Epithelial cell of prostate (primary cell): ENCODE measurements around the gene NFIC.

ENCODE experiments used
- DNase-seq: peaks from one replicate; pipeline ENCODE4 v3.0.0-alpha.2; 2011; ENCODE audit warnings: low read depth, low spot score
- H3K27ac ChIP-seq: fragments of 450-650 bp; 2 replicates; pipeline ENCODE4 v1.5.1; 2017; ENCODE audit warnings: mild to moderate bottlenecking

Gene NFIC

GRCh38 chr19:3459965-3460582 is 93.7 kb downstream of the NFIC start:
- no peak overlapping the region for H3K27ac ChIP-seq
- DNase-seq, result no peak

- DNase-seq, result no peak
Observed at GRCh38 chr19:3462991-3463713, 96.8 kb downstream of the NFIC start.

GRCh38 chr19:3463714-3464586 is 97.6 kb downstream of the NFIC start:
- DNase-seq, result no peak
- H3K27ac ChIP-seq, result no peak overlapping the region

More at GRCh38 chr19:3462991-3463713, 96.8 kb downstream of the NFIC start:
- H3K27ac ChIP-seq, result no peak overlapping the region

- no peak overlapping the region for H3K27ac ChIP-seq
- DNase-seq, result no peak
Observed at GRCh38 chr19:3464587-3465235, 98.3 kb downstream of the NFIC start.

- H3K27ac ChIP-seq, result no peak overlapping the region
Observed at GRCh38 chr19:3465552-3465951, 99.2 kb downstream of the NFIC start.

GRCh38 chr19:3466635-3467034 is 100.3 kb downstream of the NFIC start:
- no peak for DNase-seq
- H3K27ac ChIP-seq, result no peak overlapping the region

More at GRCh38 chr19:3465552-3465951, 99.2 kb downstream of the NFIC start:
- no peak for DNase-seq

GRCh38 chr19:3467437-3468198 is 101.2 kb downstream of the NFIC start:
- DNase-seq, result no peak
- no peak overlapping the region for H3K27ac ChIP-seq

- no peak for DNase-seq
- H3K27ac ChIP-seq, result no peak overlapping the region
Observed at GRCh38 chr19:3468211-3468610, 101.8 kb downstream of the NFIC start.

- no peak for DNase-seq
- H3K27ac ChIP-seq, result no peak overlapping the region
Observed at GRCh38 chr19:3469638-3470499, 103.5 kb downstream of the NFIC start.

- no peak overlapping the region for H3K27ac ChIP-seq
- DNase-seq, result no peak
Observed at GRCh38 chr19:3470500-3471128, 104.2 kb downstream of the NFIC start.

- H3K27ac ChIP-seq, result no peak overlapping the region
- DNase-seq, result no peak
Observed at GRCh38 chr19:3471954-3472655, 105.7 kb downstream of the NFIC start.

GRCh38 chr19:3474010-3474409 is 107.6 kb downstream of the NFIC start:
- no peak overlapping the region for H3K27ac ChIP-seq
- DNase-seq, result no peak

- no peak overlapping the region for H3K27ac ChIP-seq
- DNase-seq, result no peak
Observed at GRCh38 chr19:3474614-3475013, 108.2 kb downstream of the NFIC start.

- DNase-seq, result no peak
- no peak overlapping the region for H3K27ac ChIP-seq
Observed at GRCh38 chr19:3475449-3475848, 109.1 kb downstream of the NFIC start.

GRCh38 chr19:3476830-3477229 is 110.4 kb downstream of the NFIC start:
- DNase-seq, result no peak
- no peak overlapping the region for H3K27ac ChIP-seq

- H3K27ac ChIP-seq, result no peak overlapping the region
- no peak for DNase-seq
Observed at GRCh38 chr19:3477506-3477905, 111.1 kb downstream of the NFIC start.

GRCh38 chr19:3477951-3478350 is 111.6 kb downstream of the NFIC start:
- no peak for DNase-seq
- no peak overlapping the region for H3K27ac ChIP-seq
